Neural progenitor cell (in vitro differentiated cells): Measurements from ENCODE around the gene BBS12.

Experiments used
- EZH2 ChIP-seq: fragments of 200-600 bp; sonication (generic); IDR thresholded peaks from 2 replicates; pipeline ENCODE4 v1.6.1; 2017; ENCODE audit warnings: antibody characterized with exemption, mild to moderate bottlenecking, moderate library complexity
- EZH2phosphoT487 ChIP-seq: fragments of 200-600 bp; sonication (generic); IDR thresholded peaks from 2 replicates; pipeline ENCODE4 v1.6.1; 2017; ENCODE audit warnings: antibody characterized with exemption
- TF ChIP-seq, protein P1 (sequence below): fragments of 200-600 bp; sonication (generic); IDR thresholded peaks from 2 replicates; pipeline ENCODE4 v1.5.1; 2017; ENCODE audit warnings: antibody characterized with exemption, mild to moderate bottlenecking

GRCh38 chr4:122710434-122711308 lies 21.8 kb upstream of the BBS12 start:
- TF ChIP-seq, protein P1, sequence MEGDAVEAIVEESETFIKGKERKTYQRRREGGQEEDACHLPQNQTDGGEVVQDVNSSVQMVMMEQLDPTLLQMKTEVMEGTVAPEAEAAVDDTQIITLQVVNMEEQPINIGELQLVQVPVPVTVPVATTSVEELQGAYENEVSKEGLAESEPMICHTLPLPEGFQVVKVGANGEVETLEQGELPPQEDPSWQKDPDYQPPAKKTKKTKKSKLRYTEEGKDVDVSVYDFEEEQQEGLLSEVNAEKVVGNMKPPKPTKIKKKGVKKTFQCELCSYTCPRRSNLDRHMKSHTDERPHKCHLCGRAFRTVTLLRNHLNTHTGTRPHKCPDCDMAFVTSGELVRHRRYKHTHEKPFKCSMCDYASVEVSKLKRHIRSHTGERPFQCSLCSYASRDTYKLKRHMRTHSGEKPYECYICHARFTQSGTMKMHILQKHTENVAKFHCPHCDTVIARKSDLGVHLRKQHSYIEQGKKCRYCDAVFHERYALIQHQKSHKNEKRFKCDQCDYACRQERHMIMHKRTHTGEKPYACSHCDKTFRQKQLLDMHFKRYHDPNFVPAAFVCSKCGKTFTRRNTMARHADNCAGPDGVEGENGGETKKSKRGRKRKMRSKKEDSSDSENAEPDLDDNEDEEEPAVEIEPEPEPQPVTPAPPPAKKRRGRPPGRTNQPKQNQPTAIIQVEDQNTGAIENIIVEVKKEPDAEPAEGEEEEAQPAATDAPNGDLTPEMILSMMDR = no peak
- TF ChIP-seq EZH2 (no peak), EZH2phosphoT487 (no peak)
